ENCODE results near the gene SLC24A3.
"Not testable (repeated sequence)": the region's sequence is repeated elsewhere in the genome, so short reads cannot be mapped to it uniquely, and the experiment has no call there.

- TF ChIP-seq EZH2 (IDR thresholded peaks at IDR 0.05; ENCODE audit: low read depth); CTCF (conservative IDR thresholded peaks at IDR 0.05): not testable (repeated sequence)
These were observed 427.1 kb downstream of the SLC24A3 start for GRCh38 chr20:19639471-19640045.

Measured in PC-9 (cell line).